Mesenchymal stem cell (in vitro differentiated cells and primary cell): ENCODE measurements around the gene RPRML.
"Not testable (repeated sequence)": the region's sequence is repeated elsewhere in the genome, so short reads cannot be mapped to it uniquely, and the experiment has no call there.

Experiments used
- DNase-seq: peaks from one replicate; pipeline ENCODE4 v3.0.0-alpha.2; 2013
- H2AFZ ChIP-seq: one replicate; pipeline ENCODE4 v1.6.1; 2013; ENCODE audit warnings: low read depth, mild to moderate bottlenecking, control low read depth, inconsistent platforms, low read length, moderate library complexity
- H2AK5ac ChIP-seq: 2 replicates; pipeline ENCODE4 v1.6.1; 2013; ENCODE audit warnings: low read length, moderate library complexity, mild to moderate bottlenecking, inconsistent platforms; ENCODE audit not compliant: severe bottlenecking
- H2BK120ac ChIP-seq: one replicate; pipeline ENCODE4 v1.6.1; 2013; ENCODE audit warnings: low read depth, mild to moderate bottlenecking, inconsistent platforms, low read length, moderate library complexity
- H2BK12ac ChIP-seq, 2 experiments: one replicate each; pipeline ENCODE4 v1.6.1; 2013; ENCODE audit warnings: inconsistent platforms in 2 of 2, low read length in 2 of 2, mild to moderate bottlenecking in 2 of 2, moderate library complexity in 2 of 2, control low read depth in 1 of 2
- H2BK15ac ChIP-seq: one replicate; pipeline ENCODE4 v1.6.1; 2013; ENCODE audit warnings: mild to moderate bottlenecking, low read depth, inconsistent platforms; ENCODE audit not compliant: poor library complexity, severe bottlenecking
- H2BK5ac ChIP-seq: 2 replicates; pipeline ENCODE4 v1.6.1; 2013; ENCODE audit warnings: low read depth, mild to moderate bottlenecking, low read length, control low read depth, inconsistent platforms; ENCODE audit not compliant: poor library complexity, severe bottlenecking
- H3K14ac ChIP-seq, 2 experiments: one replicate each; pipeline ENCODE4 v1.6.1; 2013; ENCODE audit warnings: inconsistent platforms in 2 of 2, low read length in 2 of 2, control low read depth in 1 of 2, mild to moderate bottlenecking in 1 of 2, moderate library complexity in 1 of 2
- H3K18ac ChIP-seq, 2 experiments: one replicate each; pipeline ENCODE4 v1.6.1; 2013; ENCODE audit warnings: inconsistent platforms in 2 of 2, low read length in 2 of 2, control low read depth in 1 of 2, low read depth in 1 of 2, mild to moderate bottlenecking in 1 of 2
- H3K23ac ChIP-seq, 2 experiments: one replicate each; pipeline ENCODE4 v1.6.1; 2013; ENCODE audit warnings: inconsistent platforms in 2 of 2, low read length in 2 of 2, mild to moderate bottlenecking in 2 of 2, moderate library complexity in 2 of 2, control low read depth in 1 of 2
- H3K27ac ChIP-seq: 2 replicates; pipeline ENCODE4 v1.5.1; 2013; ENCODE audit warnings: mild to moderate bottlenecking, moderate library complexity, low read length, control low read depth, inconsistent platforms; ENCODE audit not compliant: poor library complexity, severe bottlenecking
- H3K27me3 ChIP-seq, 2 experiments: 2 replicates each; pipeline versions ENCODE4 v1.6.1 to v1.7.0; 2013; ENCODE audit warnings: low read length in 2 of 2, mild to moderate bottlenecking in 2 of 2, moderate library complexity in 2 of 2, control low read depth in 1 of 2, inconsistent platforms in 1 of 2; ENCODE audit not compliant: control insufficient read depth in 1 of 2, insufficient read depth in 1 of 2
- H3K36me3 ChIP-seq, 2 experiments: 2 replicates each; pipeline versions ENCODE4 v1.6.1 to v1.7.0; 2013; ENCODE audit warnings: low read length in 2 of 2, control low read depth in 1 of 2, inconsistent platforms in 1 of 2, low read depth in 1 of 2, mild to moderate bottlenecking in 1 of 2; ENCODE audit not compliant: insufficient read depth in 2 of 2, control insufficient read depth in 1 of 2
- H3K4ac ChIP-seq, 2 experiments: one replicate each; pipeline ENCODE4 v1.6.1; 2013; ENCODE audit warnings: inconsistent platforms in 2 of 2, low read length in 2 of 2, mild to moderate bottlenecking in 2 of 2, moderate library complexity in 2 of 2, control low read depth in 1 of 2, low read depth in 1 of 2
- H3K4me1 ChIP-seq: 2 replicates; pipeline ENCODE4 v1.6.1; 2013; ENCODE audit warnings: low read depth, low read length, control low read depth; ENCODE audit not compliant: control insufficient read depth, insufficient read depth
- H3K4me2 ChIP-seq: 2 replicates; pipeline ENCODE4 v1.6.1; 2013; ENCODE audit warnings: low read length, mild to moderate bottlenecking, inconsistent platforms; ENCODE audit not compliant: poor library complexity, severe bottlenecking
- H3K4me3 ChIP-seq, 2 experiments: 2 replicates each; pipeline versions ENCODE4 v1.5.1 to v1.7.0; 2013; ENCODE audit warnings: low read length in 2 of 2, mild to moderate bottlenecking in 2 of 2, control low read depth in 1 of 2, low read depth in 1 of 2; ENCODE audit not compliant: insufficient read depth in 1 of 2
- H3K79me1 ChIP-seq: replicated peaks from 2 replicates; pipeline ENCODE4 v1.6.1; 2013; ENCODE audit warnings: mild to moderate bottlenecking, control low read depth, low read length, inconsistent platforms; ENCODE audit not compliant: poor library complexity, severe bottlenecking
- H3K9ac ChIP-seq: 2 replicates; pipeline ENCODE4 v1.7.0; 2013; ENCODE audit warnings: mild to moderate bottlenecking, low read length, moderate library complexity
- H3K9me3 ChIP-seq: 2 replicates; pipeline ENCODE4 v1.7.0; 2013; ENCODE audit warnings: mild to moderate bottlenecking, low read length; ENCODE audit not compliant: control insufficient read depth
- H4K8ac ChIP-seq: one replicate; pipeline ENCODE4 v1.6.1; 2013; ENCODE audit warnings: inconsistent platforms, mild to moderate bottlenecking, low read length, moderate library complexity
- H4K91ac ChIP-seq: one replicate; pipeline ENCODE4 v1.6.1; 2013; ENCODE audit warnings: mild to moderate bottlenecking, low read length, inconsistent platforms
- WGBS: methylation state at CpG from one replicate; pipeline ENCODE4 v1.1.7; 2013; ENCODE audit warnings: mixed read lengths; 5-methylcytosine and 5-hydroxymethylcytosine counted together

Gene RPRML

GRCh38 chr17:46994993-46995392 is 15.9 kb upstream of the RPRML start:
- Histone ChIP-seq H3K4me1 (peaks cover 2% of the 10 kb centered on the region), H3K9me3 (no peaks in the 10 kb centered on the region), H2AFZ (no peak overlapping the region), H4K91ac (no peak overlapping the region), H3K18ac (no peak overlapping the region), H3K4ac (no peak overlapping the region), H2BK15ac (no peak overlapping the region), H3K4me2 (no peak overlapping the region), H3K79me1 (no peaks in the 10 kb centered on the region), H3K14ac (no peak overlapping the region), H2BK120ac (no peak overlapping the region), H3K23ac (no peak overlapping the region), H2BK5ac (no peak overlapping the region), H4K8ac (no peak overlapping the region), H3K36me3 (no peaks in the 10 kb centered on the region), H3K9ac (no peak overlapping the region), H2BK12ac (no peak overlapping the region), H3K27ac (no peak overlapping the region), H3K27me3 (peaks cover 5 to 13% of the 10 kb centered on the region in 2 experiments), H2AK5ac (no peak overlapping the region), H3K4me3 (no peak overlapping the region)
- WGBS: 77% methylated on average over 2 of the region's 2 CpGs
- no peak for DNase-seq

GRCh38 chr17:46991617-46992016 is 12.6 kb upstream of the RPRML start:
- no peak overlapping the region for H2AK5ac ChIP-seq
- H3K14ac ChIP-seq: no peak overlapping the region
- H3K9me3 ChIP-seq: no peaks in the 10 kb centered on the region
- no peak overlapping the region for H4K91ac ChIP-seq
- H2BK5ac ChIP-seq: no peak overlapping the region
- H2AFZ ChIP-seq: no peak overlapping the region
- no peak for DNase-seq
- no peak overlapping the region for H3K18ac ChIP-seq
- no peak overlapping the region for H2BK12ac ChIP-seq
- 69% methylated on average over 1 of the region's 1 CpG for WGBS
- H3K4me2 ChIP-seq: no peak overlapping the region
- no peak overlapping the region for H3K9ac ChIP-seq
- H3K79me1 ChIP-seq: no peaks in the 10 kb centered on the region
- H2BK15ac ChIP-seq: no peak overlapping the region
- no peak overlapping the region for H4K8ac ChIP-seq
- H3K4me1 ChIP-seq: peaks cover 2% of the 10 kb centered on the region
- no peak overlapping the region for H2BK120ac ChIP-seq
- no peak overlapping the region for H3K23ac ChIP-seq
- H3K4ac ChIP-seq: no peak overlapping the region
- no peak overlapping the region for H3K4me3 ChIP-seq
- H3K27ac ChIP-seq: no peak overlapping the region
- peaks cover 19 to 34% of the 10 kb centered on the region in 2 experiments for H3K27me3 ChIP-seq
- H3K36me3 ChIP-seq: no peaks in the 10 kb centered on the region

- no peak overlapping the region for H2BK120ac ChIP-seq
- no peak overlapping the region for H2BK15ac ChIP-seq
- no peak overlapping the region for H3K4me3 ChIP-seq
- H3K23ac ChIP-seq: no peak overlapping the region
- no peak overlapping the region for H2BK5ac ChIP-seq
- H3K14ac ChIP-seq: no peak overlapping the region
- H3K9me3 ChIP-seq: no peaks in the 10 kb centered on the region
- H3K4ac ChIP-seq: no peak overlapping the region
- no peak for DNase-seq
- H3K79me1 ChIP-seq: no peaks in the 10 kb centered on the region
- H2BK12ac ChIP-seq: no peak overlapping the region
- H3K4me1 ChIP-seq: no peaks in the 10 kb centered on the region
- 69% methylated on average over 11 of the region's 11 CpGs for WGBS
- no peak overlapping the region for H4K8ac ChIP-seq
- no peak overlapping the region for H2AFZ ChIP-seq
- H3K4me2 ChIP-seq: no peak overlapping the region
- H3K27me3 ChIP-seq: peaks cover 19 to 46% of the 10 kb centered on the region in 2 experiments
- no peak overlapping the region for H3K27ac ChIP-seq
- H2AK5ac ChIP-seq: no peak overlapping the region
- no peak overlapping the region for H3K18ac ChIP-seq
- H3K9ac ChIP-seq: no peak overlapping the region
- H4K91ac ChIP-seq: no peak overlapping the region
- H3K36me3 ChIP-seq: no peaks in the 10 kb centered on the region
Measured at GRCh38 chr17:46989637-46990431, 10.8 kb upstream of the RPRML start.

GRCh38 chr17:46987927-46988326 is 8.9 kb upstream of the RPRML start:
- H2AFZ ChIP-seq, H3K4me3 ChIP-seq, H3K18ac ChIP-seq, H3K9ac ChIP-seq, H3K9me3 ChIP-seq, H4K91ac ChIP-seq, H3K4me1 ChIP-seq, H3K36me3 ChIP-seq, H3K79me1 ChIP-seq, H4K8ac ChIP-seq, H3K4me2 ChIP-seq, H3K14ac ChIP-seq, H3K23ac ChIP-seq, H2BK15ac ChIP-seq, H2BK5ac ChIP-seq, H2BK120ac ChIP-seq, DNase-seq, H2BK12ac ChIP-seq, H2AK5ac ChIP-seq, H3K27ac ChIP-seq, H3K4ac ChIP-seq: not testable (repeated sequence)
- 100% methylated on average over 4 of the region's 5 CpGs for WGBS
- peaks cover 23 to 43% of the 10 kb centered on the region in 2 experiments for H3K27me3 ChIP-seq
